GM15510 (cell line): ENCODE results near the gene PLCB2.
A peak's percentile ranks its signal among the peaks of the same experiment; 100 is the strongest.

Source experiments
- POLR2A ChIP-seq: IDR thresholded peaks from 3 replicates; pipeline ENCODE4 v1.6.1; 2011; ENCODE audit warnings: borderline replicate concordance; ENCODE audit not compliant: insufficient read length; ENCODE audit errors: extremely low read depth

Gene PLCB2

GRCh38 chr15:40334541-40334940 lies 26.8 kb upstream of the PLCB2 start:
- no peak for TF ChIP-seq POLR2A

DNA sequence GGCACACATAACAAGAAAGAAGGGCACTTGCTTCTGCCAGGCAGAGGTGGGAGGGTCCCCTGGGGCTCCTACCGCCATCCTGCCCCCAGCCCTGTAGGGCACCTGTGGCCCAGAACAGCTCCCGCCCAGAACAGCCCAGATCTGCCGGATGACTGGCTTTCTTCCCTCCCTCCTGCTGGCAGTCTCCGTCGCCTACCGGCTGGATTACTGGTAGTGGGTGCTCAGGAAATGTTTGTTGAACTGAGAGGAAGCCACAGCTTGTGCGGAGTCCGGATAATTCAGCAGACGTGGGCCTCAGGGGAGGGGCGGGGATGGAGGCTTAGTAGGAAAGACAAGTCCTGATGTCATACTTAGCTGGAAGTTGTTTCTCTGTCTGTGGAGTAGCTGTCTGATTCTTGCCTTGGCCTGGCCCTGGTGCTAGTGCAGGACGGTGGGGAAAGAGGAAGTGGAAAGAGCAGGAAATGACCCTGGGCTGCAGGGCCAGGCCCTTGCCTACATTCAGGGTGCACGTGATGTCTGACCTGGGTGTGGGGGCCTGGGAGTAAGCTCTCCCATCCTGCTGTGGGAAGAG lies 26.3 kb upstream of the PLCB2 start:
- TF ChIP-seq POLR2A, result no peak

DNA sequence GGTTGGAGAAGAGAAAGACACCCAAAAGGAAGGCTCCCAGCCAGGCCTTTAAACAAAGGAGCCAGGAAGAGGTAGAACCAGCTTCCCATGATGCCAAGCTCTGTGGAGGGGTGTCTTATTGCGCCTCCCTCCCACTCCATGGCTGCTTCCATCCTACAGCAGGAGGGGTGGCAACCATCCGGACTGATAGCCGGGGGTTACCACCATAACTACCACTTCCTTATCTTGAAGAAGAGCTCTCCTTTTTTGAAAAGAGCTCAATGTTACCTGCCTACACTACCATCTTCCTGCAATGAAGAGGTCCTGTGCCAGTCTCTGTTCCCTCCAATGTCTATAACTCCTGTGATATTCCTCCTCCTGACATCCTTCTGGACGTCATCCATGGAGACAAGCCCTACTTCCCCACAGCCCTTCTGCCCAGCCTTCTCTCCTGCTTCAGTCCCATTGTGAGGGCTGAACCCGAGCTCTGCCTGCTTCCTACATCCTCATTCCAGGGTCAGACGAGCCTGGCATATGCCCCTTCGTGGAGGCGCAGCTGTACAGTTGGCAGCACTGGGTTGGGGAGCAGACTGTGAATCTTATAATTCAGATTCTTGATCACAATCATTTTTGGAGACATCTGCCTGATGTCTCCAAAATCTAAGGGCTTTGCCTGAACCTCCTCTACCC lies 24.5 kb upstream of the PLCB2 start:
- TF ChIP-seq POLR2A, result no peak

- TF ChIP-seq POLR2A, result no peak
Measured at GRCh38 chr15:40331637-40332036, 23.9 kb upstream of the PLCB2 start.

DNA sequence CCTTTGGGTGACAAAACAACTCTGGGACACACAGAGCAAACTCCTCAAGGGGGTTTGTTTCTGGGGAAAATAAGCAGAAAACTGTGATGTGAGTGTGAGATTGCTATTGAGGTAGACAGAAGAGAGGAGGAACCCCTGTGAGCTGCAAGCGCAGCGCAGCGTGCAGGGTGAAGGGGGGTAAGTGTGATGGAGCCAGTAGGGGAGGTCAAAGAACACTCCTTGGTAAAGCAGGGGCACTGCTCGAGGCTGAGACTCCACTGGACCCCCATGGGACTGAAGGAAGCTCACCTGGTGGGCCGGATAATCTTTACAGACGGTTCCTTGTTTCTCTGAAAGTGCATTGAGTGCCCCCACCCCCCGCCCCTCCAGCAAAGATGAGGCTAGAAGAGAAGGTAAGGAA lies 23.3 kb upstream of the PLCB2 start:
- no peak for TF ChIP-seq POLR2A

DNA sequence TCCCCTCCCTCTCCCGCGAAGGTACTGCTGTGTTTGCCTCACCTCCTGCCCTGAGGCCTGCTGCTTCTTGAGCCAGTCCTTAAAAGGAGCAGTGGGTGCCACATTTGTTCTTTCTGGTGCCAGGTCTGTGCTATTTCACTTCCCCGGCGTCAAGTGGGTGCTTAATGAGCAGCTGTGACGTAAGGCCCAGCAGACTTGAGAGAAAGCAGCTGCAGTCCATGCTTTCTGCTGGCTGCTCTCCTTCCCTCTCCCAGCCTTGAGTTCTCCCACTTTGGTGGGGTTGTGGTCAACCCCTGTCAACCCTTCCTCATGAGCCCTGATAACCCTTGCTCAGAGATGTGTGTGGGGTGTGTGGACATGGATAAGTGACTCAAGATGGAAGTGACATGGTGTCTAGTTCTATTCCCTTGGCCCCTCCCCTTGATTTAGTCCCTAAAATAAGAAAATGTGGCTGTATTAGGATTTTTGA lies 22.7 kb upstream of the PLCB2 start:
- TF ChIP-seq POLR2A, result no peak

DNA sequence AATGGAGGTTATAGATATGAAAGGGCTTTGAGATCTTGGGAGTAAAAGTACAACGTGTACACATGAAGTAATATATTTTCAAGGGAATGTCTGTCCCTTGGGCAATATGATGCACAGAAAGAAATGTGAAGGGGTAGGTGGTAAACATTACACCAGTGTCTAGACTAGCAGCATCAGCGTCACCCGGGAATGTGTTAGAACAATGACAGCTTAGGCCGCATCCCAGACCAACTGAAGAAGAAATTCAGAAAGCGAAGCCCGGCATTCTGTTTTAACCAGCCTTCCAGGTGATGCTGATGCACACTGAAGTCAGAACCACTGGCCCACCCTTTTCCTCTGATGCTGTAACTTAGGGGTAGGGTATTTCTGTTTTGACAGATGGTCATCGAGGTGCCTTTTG lies 22.1 kb upstream of the PLCB2 start:
- no peak for TF ChIP-seq POLR2A

- TF ChIP-seq POLR2A, result no peak
Measured at GRCh38 chr15:40328751-40329150, 21.0 kb upstream of the PLCB2 start.

- TF ChIP-seq POLR2A, result no peak
Measured at GRCh38 chr15:40328176-40328575, 20.4 kb upstream of the PLCB2 start.

GRCh38 chr15:40327457-40327856 lies 19.7 kb upstream of the PLCB2 start:
- no peak for TF ChIP-seq POLR2A

- TF ChIP-seq POLR2A, result no peak
Measured at GRCh38 chr15:40325700-40326099, 18.0 kb upstream of the PLCB2 start.

DNA sequence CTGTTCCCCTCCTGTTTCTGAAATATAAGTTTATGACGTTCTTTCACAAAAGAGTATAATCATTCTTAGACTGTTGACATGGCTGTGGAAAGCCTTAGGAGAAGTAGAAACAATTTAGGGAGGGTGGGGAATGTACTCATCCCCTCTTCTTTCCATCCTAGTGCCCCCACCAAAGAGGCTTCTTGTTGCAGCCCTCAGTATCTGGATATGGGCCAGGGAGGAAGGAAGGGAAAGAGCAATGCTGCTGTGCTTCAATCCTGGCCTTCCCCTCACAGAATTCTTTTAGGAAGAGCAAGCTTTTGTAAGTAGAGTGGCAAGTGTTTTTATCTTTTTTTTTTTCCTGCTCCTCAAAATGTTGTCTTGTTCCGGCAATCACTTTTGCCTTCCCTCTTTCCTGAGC lies 17.5 kb upstream of the PLCB2 start:
- no peak for TF ChIP-seq POLR2A

GRCh38 chr15:40323953-40324937 lies 16.5 kb upstream of the PLCB2 start:
- TF ChIP-seq POLR2A, result no peak

GRCh38 chr15:40323239-40323952 lies 15.7 kb upstream of the PLCB2 start, which contains the start of gene INAFM2:
TSS of gene INAFM2 (plus strand) at chr15:40323692. CDS start at chr15:40324056, 364 bp downstream.
- peak; percentile 42 for TF ChIP-seq POLR2A
